GM12878 (cell line): ENCODE data around the gene ZBED1. TPM values are rescaled to one million over a fixed set of nuclear protein-coding genes. Genes with fewer than 3 reads are reported as not detected.

Experiments used
- ATAC-seq: fragments of 200-7000 bp; cut with Tn5 transposase; 3 replicates; pipeline ENCODE4 v1.9.1; 2020; ENCODE audit warnings: mild to moderate bottlenecking, moderate library complexity
- BruUV-seq: library from RNA; stranded (reverse); fragments of 400-500 nt; replicated peaks from 2 replicates; lab custom pipeline; 2021; lab: Mats Ljungman, UMichigan
- CTCF ChIA-PET: fragments of 300-600 bp; sonication (Branson Sonifier 250); formaldehyde crosslinking; extraction: SDS; loops from one replicate; lab custom pipeline; 2021; ENCODE audit warnings: inconsistent platforms; lab: Yijun Ruan, JAX
- POLR2A ChIA-PET: fragments of 350-600 bp; formaldehyde crosslinking; extraction: SDS; loops from one replicate; lab custom pipeline; 2021; ENCODE audit warnings: inconsistent platforms; lab: Charles Lee
- RAD21 ChIA-PET: fragments of 300-600 bp; sonication (Branson Sonifier 250); formaldehyde crosslinking; loops from one replicate; lab custom pipeline; 2023; ENCODE audit warnings: antibody characterized with exemption; ENCODE audit not compliant: unreplicated experiment; lab: Charles Lee
- SMC1A ChIA-PET: fragments of 300-600 bp; sonication (Branson Sonifier 250); formaldehyde crosslinking; loops from one replicate; lab custom pipeline; 2023; ENCODE audit not compliant: unreplicated experiment, uncharacterized antibody; lab: Charles Lee
- DNase-seq: peaks from one replicate; pipeline ENCODE4 v3.0.0-alpha.2; 2011; ENCODE audit warnings: low read depth, low spot score
- FAIRE-seq: peaks from 3 replicates; lab custom pipeline; 2011; peaks lifted over from hg19 to GRCh38; lab: Jason Lieb, UNC
- H2AFZ ChIP-seq: 2 replicates; pipeline ENCODE4 v1.6.0; 2011; ENCODE audit warnings: low read depth, low read length, control low read depth; ENCODE audit not compliant: control insufficient read depth
- H3K27ac ChIP-seq: 2 replicates; pipeline ENCODE4 v1.5.1; 2011; ENCODE audit warnings: control low read depth; ENCODE audit not compliant: control insufficient read depth, insufficient read depth
- H3K27me3 ChIP-seq, 2 experiments: replicated peaks in 1 of 2; 2 replicates each; pipeline versions ENCODE4 v1.6.0 to v1.6.1; 2011; ENCODE audit warnings: low read length in 1 of 2; ENCODE audit not compliant: control insufficient read depth in 2 of 2, insufficient read depth in 2 of 2
- H3K36me3 ChIP-seq, 2 experiments: 2 replicates each; pipeline ENCODE4 v1.5.1; 2011; ENCODE audit warnings: low read length in 1 of 2; ENCODE audit not compliant: control insufficient read depth in 2 of 2, insufficient read depth in 2 of 2
- H3K4me1 ChIP-seq: 2 replicates; pipeline ENCODE4 v1.6.1; 2011; ENCODE audit warnings: mild to moderate bottlenecking, low read length, moderate library complexity, mixed read lengths; ENCODE audit not compliant: control insufficient read depth, insufficient read depth
- H3K4me2 ChIP-seq: 2 replicates; pipeline ENCODE4 v1.6.0; 2011; ENCODE audit warnings: control low read depth; ENCODE audit not compliant: control insufficient read depth, insufficient read depth
- H3K4me3 ChIP-seq: fragments of 200-600 bp; sonication (generic); 2 replicates; pipeline ENCODE4 v1.5.1; 2016
- H3K79me2 ChIP-seq: 2 replicates; pipeline ENCODE4 v1.6.0; 2011; ENCODE audit warnings: low read length; ENCODE audit not compliant: control insufficient read depth, insufficient read depth
- H3K9ac ChIP-seq: 2 replicates; pipeline ENCODE4 v1.8.0; 2011; ENCODE audit warnings: low read length, control low read depth, mixed read lengths; ENCODE audit not compliant: control insufficient read depth, insufficient read depth
- H3K9me3 ChIP-seq: replicated peaks from 3 replicates; pipeline ENCODE4 v1.5.1; 2011; ENCODE audit warnings: mild to moderate bottlenecking, low read length; ENCODE audit not compliant: control insufficient read depth, insufficient read depth
- H4K20me1 ChIP-seq: 2 replicates; pipeline ENCODE4 v1.6.0; 2011; ENCODE audit not compliant: control insufficient read depth, insufficient read depth
- BACH1 ChIP-seq: fragments of 450-650 bp; IDR thresholded peaks from 2 replicates; pipeline ENCODE4 v1.6.1; 2017; ENCODE audit warnings: mild to moderate bottlenecking, borderline replicate concordance
- CBFB ChIP-seq: IDR thresholded peaks from 2 replicates; pipeline ENCODE4 v1.6.1; 2016; ENCODE audit warnings: antibody characterized with exemption, low read depth
- EP300 ChIP-seq, 2 experiments: fragments of 150-350 bp in 1 of 2; IDR thresholded peaks; 2 replicates each; pipeline ENCODE4 v1.6.1; 2011 to 2012; ENCODE audit warnings: low read depth in 2 of 2, low read length in 2 of 2, borderline replicate concordance in 1 of 2, improper control_type of control experiment in 1 of 2, inconsistent platforms in 1 of 2; ENCODE audit not compliant: control insufficient read depth in 1 of 2
- EZH2 ChIP-seq: IDR thresholded peaks from 2 replicates; pipeline ENCODE4 v1.6.1; 2012; ENCODE audit warnings: low read depth, mild to moderate bottlenecking, control low read depth, inconsistent platforms, low read length, borderline replicate concordance; ENCODE audit not compliant: control insufficient read depth
- FOXM1 ChIP-seq: IDR thresholded peaks from 2 replicates; pipeline ENCODE4 v1.6.1; 2012; ENCODE audit warnings: low read depth, mild to moderate bottlenecking, inconsistent platforms, low read length, moderate library complexity
- IRF4 ChIP-seq: IDR thresholded peaks from 2 replicates; pipeline ENCODE4 v1.6.1; 2011; ENCODE audit warnings: low read depth, low read length
- KLF5 ChIP-seq: fragments of 450-650 bp; IDR thresholded peaks from 2 replicates; pipeline ENCODE4 v1.6.1; 2014; ENCODE audit warnings: mild to moderate bottlenecking; ENCODE audit not compliant: partially characterized antibody
- MEF2A ChIP-seq: IDR thresholded peaks from 2 replicates; pipeline ENCODE4 v1.6.1; 2011; ENCODE audit warnings: low read depth, mild to moderate bottlenecking, low read length, moderate library complexity; ENCODE audit not compliant: insufficient read depth
- NFIC ChIP-seq: IDR thresholded peaks from 2 replicates; pipeline ENCODE4 v1.6.1; 2012; ENCODE audit warnings: low read depth, mild to moderate bottlenecking, inconsistent platforms, low read length, moderate library complexity
- PBX3 ChIP-seq: IDR thresholded peaks from 2 replicates; pipeline ENCODE4 v1.6.1; 2011; ENCODE audit warnings: mild to moderate bottlenecking, low read depth, low read length, moderate library complexity; ENCODE audit not compliant: insufficient replicate concordance
- POU2F2 ChIP-seq: IDR thresholded peaks from 3 replicates; pipeline ENCODE4 v1.6.1; 2011; ENCODE audit warnings: low read depth, mild to moderate bottlenecking, low read length, borderline replicate concordance
- RELB ChIP-seq: fragments of 450-650 bp; IDR thresholded peaks from 2 replicates; pipeline ENCODE4 v1.6.1; 2017; ENCODE audit warnings: low read depth, mild to moderate bottlenecking, moderate library complexity
- RUNX3 ChIP-seq: IDR thresholded peaks from 2 replicates; pipeline ENCODE4 v1.6.1; 2012; ENCODE audit warnings: low read length, inconsistent platforms
- SMC3 ChIP-seq: IDR thresholded peaks from 2 replicates; pipeline ENCODE4 v1.6.1; 2011; ENCODE audit warnings: low read length, improper control_type of control experiment, borderline replicate concordance
- SP1 ChIP-seq: IDR thresholded peaks from one replicate; pipeline ENCODE4 v1.6.1; 2011; ENCODE audit warnings: low read depth, low read length
- SPI1 ChIP-seq: IDR thresholded peaks from 2 replicates; pipeline ENCODE4 v1.6.1; 2011; ENCODE audit warnings: low read depth, mild to moderate bottlenecking, low read length, moderate library complexity, borderline replicate concordance; ENCODE audit not compliant: insufficient read depth
- STAT3 ChIP-seq: IDR thresholded peaks from 2 replicates; pipeline ENCODE4 v1.6.1; 2011; ENCODE audit warnings: low read depth, low read length, improper control_type of control experiment
- TCF3 ChIP-seq: IDR thresholded peaks from 2 replicates; pipeline ENCODE4 v1.6.1; 2012; ENCODE audit warnings: low read depth, mild to moderate bottlenecking, low read length, borderline replicate concordance; ENCODE audit not compliant: insufficient read depth
- ZNF207 ChIP-seq: fragments of 450-650 bp; IDR thresholded peaks from 2 replicates; pipeline ENCODE4 v1.6.1; 2014; ENCODE audit warnings: antibody characterized with exemption, mild to moderate bottlenecking, borderline replicate concordance
- ZNF217 ChIP-seq: fragments of 450-650 bp; IDR thresholded peaks from 2 replicates; pipeline ENCODE4 v1.6.1; 2017; ENCODE audit warnings: antibody characterized with exemption, mild to moderate bottlenecking
- ZNF24 ChIP-seq: fragments of 450-650 bp; IDR thresholded peaks from 2 replicates; pipeline ENCODE4 v1.6.1; 2017; ENCODE audit warnings: antibody characterized with exemption, mild to moderate bottlenecking
- ZNF274 ChIP-seq: IDR thresholded peaks from one replicate; pipeline ENCODE4 v1.8.0; 2011; ENCODE audit not compliant: insufficient read length, insufficient read depth
- WGBS: methylation state at CpG from one replicate; pipeline ENCODE4 v1.1.6; 2016; ENCODE audit warnings: low lambda C conversion rate; ENCODE audit not compliant: insufficient replicate concordance, insufficient coverage; ENCODE audit errors: missing lambda C conversion rate; 5-methylcytosine and 5-hydroxymethylcytosine counted together
- in situ Hi-C: fragments of 300-500 bp; cut with MboI; formaldehyde crosslinking; loops from 9 replicates; pipeline ENCODE4 v1.14.3; 2018; ENCODE audit warnings: mixed read lengths
- intact Hi-C: fragments of 100-400 bp; cut with micrococcal nuclease; formaldehyde crosslinking; loops from one replicate; pipeline ENCODE4 v1.14.2; 2022; ENCODE audit not compliant: unreplicated experiment
- polyA plus RNA-seq, 11 experiments: library from polyadenylated mRNA; depleted of rRNA in 4 of 11; unstranded in 6 of 11; stranded (reverse) in 5 of 11; fragments of >200 nt; fragmentation: Nextera tagmentation in 4 of 11; fragmentation: Illumina TruSeq in 1 of 11; extraction: Ambion mirVana in 4 of 11; extraction: Trizol in 1 of 11; gene quantifications; 1 replicate in 1 of 11; 2 replicates in 10 of 11; pipeline versions ENCODE4 v1.2.1 to v1.2.3, GENCODE V29; 2011 to 2016; ENCODE audit warnings: inconsistent platforms in 2 of 11, missing spikeins in 2 of 11, low read depth in 1 of 11
- total RNA-seq, 4 experiments: library from RNA; depleted of rRNA in 3 of 4; stranded (reverse); fragments of >200 nt in 3 of 4; fragmentation: Illumina TruSeq in 1 of 4; extraction: Trizol in 1 of 4; gene quantifications; 2 replicates each; pipeline versions ENCODE4 v1.2.1 to v1.2.3, GENCODE V29; 2013 to 2021

ZBED1 gene
- total and polyA plus RNA-seq, 10 of the 15 experiments (the other 5 are each of a cell fraction or from before 2014, with no cell fraction given), result 1.9 to 75.5 (median 40.5) TPM

- CTCF ChIA-PET, result no interaction called here
- peaks cover 10% of the 10 kb centered on the region for H3K9me3 ChIP-seq
- H4K20me1 ChIP-seq, result no peaks in the 10 kb centered on the region
- peaks cover 31% of the 10 kb centered on the region for H3K4me1 ChIP-seq
- POLR2A ChIA-PET, result no interaction called here
- DNase-seq, result peak; percentile 83
- peak; percentile 88 for ATAC-seq
- FAIRE-seq, result peak; percentile 69
- RAD21 ChIA-PET, result no interaction called here
- BruUV-seq, result TSS peak; percentile 91
- H3K9ac ChIP-seq, result peak overlapping the region; percentile 61
- SMC1A ChIA-PET, result no interaction called here
- WGBS, result 4% methylated on average over 15 of the region's 15 CpGs
- peak overlapping the region; percentile 71 for H2AFZ ChIP-seq
- peak overlapping the region; percentile 81 for H3K4me2 ChIP-seq
- in situ Hi-C loops (loop anchor here (25.0 kb wide), 1 partner anchor 1059 kb away; the partner anchor contains the start of gene ASMTL), intact Hi-C loops (loop anchor here (10.0 kb wide), 1 partner anchor 173 kb away; the partner anchor contains the start of gene CD99)
- H3K27me3 ChIP-seq, result no peaks in the 10 kb centered on the region
- no peaks in the 10 kb centered on the region for H3K36me3 ChIP-seq
- no peak overlapping the region for H3K4me3 ChIP-seq
- H3K79me2 ChIP-seq, result no peaks in the 10 kb centered on the region
- peak overlapping the region; percentile 96 for H3K27ac ChIP-seq
- TF ChIP-seq CBFB (peak; percentile 39; the same call in 1 of the 2 replicates), ZNF24 (0 out of 2 replicates have a peak, but pooled peaks have one; percentile 11), KLF5 (no peak), MEF2A (0 out of 2 replicates have a peak, but pooled peaks have one; percentile 46), NFIC (peak; percentile 93), SPI1 (peak; percentile 100), STAT3 (peak; percentile 49; the same call in 1 of the 2 replicates), SMC3 (no peak), BACH1 (peak; percentile 79), EP300 (IDR thresholded peaks at IDR 0.05; ENCODE audit: borderline replicate concordance in 1 of 2, control insufficient read depth in 1 of 2, low read depth in 2 of 2, low read length in 2 of 2) (peak; percentile 87 to 95; a peak in 3 of 4 replicates), ZNF207 (peak; percentile 36; the same call in 1 of the 2 replicates), SP1 (peak; percentile 68), ZNF274 (no peak), ZNF217 (peak; percentile 90), RELB (peak; percentile 98), TCF3 (peak; percentile 89; the same call in 1 of the 2 replicates), EZH2 (no peak), IRF4 (peak; percentile 92), FOXM1 (peak; percentile 98), RUNX3 (peak; percentile 82), POU2F2 (peak; percentile 85), PBX3 (no peak)
Measured at GRCh38 chrX:2521092-2521926, 20.5 kb upstream of the ZBED1 start.
